ENCODE data around the gene STK32B.

The STK32B gene

DNA sequence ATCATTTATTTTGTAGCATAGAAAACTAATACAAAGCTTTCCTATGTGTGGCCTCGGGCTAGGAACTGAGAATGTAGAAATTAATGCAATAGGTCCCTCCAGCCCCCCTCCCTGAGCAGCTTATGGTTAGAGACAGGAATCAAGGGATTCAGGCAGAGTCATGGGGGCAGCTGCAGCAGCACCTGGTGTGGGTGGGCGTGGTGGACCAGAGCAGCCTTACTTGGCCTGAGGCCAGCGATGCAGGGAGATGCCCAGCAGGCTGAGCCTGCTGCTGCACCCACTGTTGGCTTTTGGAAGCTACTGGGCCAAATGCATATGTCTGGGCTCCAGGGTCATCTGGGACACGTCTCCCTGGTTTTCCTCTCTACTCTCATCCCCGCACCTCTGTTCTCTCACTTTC is 74.0 kb downstream of the STK32B start:
- DNase-seq (ENCODE audit: low read depth): no peak

DNA sequence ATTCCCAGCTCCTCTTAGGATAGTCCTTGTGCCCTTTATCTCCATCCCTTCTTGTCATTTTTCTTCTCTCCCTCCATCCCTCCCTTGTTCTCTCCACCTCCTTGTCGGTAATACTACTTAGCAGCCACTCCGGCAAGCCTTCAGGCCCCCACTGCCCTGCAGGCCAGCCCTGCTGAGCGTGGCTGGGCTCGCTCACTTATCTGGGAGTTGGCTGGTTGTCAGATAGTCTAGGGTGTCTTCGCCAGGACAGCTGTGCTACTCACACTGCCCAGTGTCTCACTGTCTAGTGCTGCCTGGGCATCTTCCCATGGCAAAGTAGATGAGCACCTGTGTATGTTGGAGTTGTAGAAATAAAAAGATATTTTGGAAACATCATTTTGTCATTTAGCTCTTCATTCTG is 75.0 kb downstream of the STK32B start:
- DNase-seq (ENCODE audit: low read depth): no peak

DNA sequence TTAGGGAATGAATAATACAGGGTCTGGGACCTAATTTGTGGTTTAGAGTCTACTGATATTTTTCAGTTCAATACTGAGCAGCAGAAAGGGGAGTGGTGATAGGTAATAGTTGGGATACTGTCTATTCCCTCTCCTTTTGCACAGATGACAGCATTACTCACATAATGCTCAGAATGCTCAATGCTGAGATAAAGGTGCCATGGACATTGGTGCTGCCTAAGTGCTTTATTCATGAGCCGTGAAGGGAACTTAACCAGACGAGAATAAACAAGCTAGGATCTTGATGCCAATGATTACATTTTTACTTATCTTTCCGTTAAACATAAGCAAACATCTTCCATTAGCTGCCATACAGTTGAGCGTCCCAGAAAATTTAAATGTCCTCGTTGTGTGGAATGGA is 75.6 kb downstream of the STK32B start:
- no peak for DNase-seq (ENCODE audit: low read depth)

DNA sequence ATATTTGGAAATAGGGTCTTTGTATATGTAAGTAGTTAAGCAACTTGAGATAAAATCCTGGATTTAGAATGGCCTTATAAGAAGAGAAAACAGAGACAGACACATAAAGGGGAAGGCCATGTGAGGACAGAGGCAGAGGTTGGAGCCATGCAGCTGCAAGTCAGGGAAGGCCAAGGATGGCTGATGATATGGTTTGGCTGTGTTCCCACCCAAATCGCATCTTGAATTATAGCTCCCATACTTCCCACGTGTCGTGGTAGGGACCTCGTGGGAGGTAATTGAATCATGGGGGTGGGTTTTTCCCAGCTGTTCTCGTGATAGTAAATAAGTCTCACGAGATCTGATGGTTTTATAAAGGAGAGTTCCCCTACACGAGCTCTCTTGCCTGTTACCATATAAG is 76.3 kb downstream of the STK32B start:
- no peak for DNase-seq (ENCODE audit: low read depth)

DNA sequence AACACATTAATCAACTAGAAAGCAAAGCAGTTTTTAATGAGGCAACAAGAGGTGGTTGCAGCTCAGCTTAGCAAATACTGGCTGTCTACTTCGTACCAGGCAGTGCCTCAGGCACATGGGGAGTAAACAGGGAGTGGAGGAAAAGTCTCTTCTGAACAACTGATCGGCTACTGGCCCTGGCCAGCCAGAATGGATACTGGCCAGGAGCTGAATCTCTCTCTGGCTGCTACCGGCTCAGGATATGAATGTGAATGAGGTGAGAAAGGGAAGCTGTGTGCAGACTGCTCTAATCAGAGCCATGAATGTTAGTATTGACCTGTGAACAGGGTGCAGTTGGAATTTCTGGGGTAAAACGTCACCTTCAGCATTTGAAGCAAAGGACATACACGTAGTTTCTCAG is 77.3 kb downstream of the STK32B start:
- DNase-seq (ENCODE audit: low read depth): no peak

DNA sequence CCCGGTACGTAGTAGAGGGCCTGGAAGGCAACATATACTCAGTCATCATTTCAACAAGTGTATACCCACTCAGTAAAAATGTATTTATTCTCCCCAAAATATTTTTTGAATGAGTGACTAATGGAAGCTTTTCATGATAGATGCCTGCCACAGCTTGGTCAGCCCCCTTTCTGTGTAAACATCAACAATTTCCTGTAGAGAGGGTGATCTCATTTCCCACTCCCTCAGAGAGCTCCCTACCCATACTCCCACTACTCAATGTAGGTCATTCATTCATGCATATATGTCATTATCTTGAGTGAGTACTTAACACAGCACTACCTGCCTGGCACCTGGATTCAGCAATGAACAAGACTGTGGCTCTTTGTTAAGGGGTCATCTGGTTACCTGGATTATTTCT is 81.9 kb downstream of the STK32B start:
- DNase-seq (ENCODE audit: low read depth): no peak

DNA sequence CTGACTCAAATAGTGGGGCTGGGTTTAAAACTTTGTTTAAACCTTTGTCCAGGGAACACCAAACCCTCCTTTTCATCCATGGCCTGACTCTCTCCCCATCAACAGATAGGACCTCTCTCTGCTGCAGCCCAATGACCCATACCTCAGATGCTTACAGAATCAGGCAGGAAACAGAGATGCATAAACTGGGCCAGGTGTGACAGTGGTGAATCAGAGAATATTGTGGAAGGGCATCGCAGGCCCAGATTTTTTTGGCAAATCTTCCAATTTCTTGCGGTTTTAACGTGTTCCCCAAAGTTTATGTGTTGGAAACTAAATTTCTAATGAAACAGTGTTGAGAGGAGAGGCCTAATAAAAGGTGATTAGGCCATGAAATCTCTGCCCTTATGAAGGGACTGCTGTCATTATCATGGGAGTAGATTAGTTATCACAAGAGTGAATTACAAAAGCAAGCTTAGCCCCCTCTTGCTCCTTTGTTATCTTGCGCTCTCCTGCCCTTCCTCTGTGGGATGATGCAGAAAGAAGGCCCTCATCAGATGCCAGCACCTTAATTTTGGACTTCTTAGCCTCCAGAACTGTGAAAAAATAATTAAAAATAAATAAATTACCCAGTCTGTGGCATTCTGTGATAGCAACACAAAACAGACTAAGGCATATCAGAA is 82.8 kb downstream of the STK32B start:
- no peak for DNase-seq (ENCODE audit: low read depth)

DNA sequence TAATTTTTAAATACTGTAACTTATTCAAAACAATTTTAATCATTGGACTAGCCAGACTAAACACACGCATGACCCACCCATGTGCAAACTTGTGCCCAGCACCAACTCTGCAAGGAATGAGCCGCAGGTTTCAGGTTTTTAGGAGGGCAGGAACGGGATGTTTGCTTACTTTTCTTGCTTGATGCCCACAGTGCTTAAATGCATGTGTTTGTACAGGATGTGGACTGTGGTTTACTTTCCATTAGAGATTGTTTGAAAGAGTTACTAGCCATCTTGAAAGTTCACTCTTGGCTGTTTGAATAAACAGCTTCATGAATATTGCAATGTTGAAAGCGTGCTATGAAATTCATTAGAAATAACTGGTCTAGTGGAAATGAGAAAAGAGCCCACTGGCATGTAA is 83.3 kb downstream of the STK32B start:
- DNase-seq (ENCODE audit: low read depth): no peak

DNA sequence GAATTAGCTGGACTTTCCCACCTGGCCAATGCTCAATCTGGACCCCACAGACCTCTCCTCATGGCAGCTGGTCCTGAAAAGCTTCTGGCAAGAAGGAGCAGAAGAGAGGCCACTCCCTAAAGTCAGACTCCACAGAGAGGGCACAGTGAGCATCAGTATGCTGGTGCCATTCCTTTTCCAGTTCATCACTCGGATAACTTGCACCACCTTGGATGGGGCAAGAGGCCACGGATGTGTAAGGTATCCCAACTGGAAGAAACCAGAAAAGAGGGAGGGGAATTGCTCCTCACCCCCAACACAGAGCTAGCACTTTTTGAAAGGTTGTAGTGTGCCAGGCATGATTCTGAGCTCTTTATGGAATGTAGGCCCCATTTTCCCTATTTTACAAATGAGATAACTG is 85.9 kb downstream of the STK32B start:
- no peak for DNase-seq (ENCODE audit: low read depth)

DNA sequence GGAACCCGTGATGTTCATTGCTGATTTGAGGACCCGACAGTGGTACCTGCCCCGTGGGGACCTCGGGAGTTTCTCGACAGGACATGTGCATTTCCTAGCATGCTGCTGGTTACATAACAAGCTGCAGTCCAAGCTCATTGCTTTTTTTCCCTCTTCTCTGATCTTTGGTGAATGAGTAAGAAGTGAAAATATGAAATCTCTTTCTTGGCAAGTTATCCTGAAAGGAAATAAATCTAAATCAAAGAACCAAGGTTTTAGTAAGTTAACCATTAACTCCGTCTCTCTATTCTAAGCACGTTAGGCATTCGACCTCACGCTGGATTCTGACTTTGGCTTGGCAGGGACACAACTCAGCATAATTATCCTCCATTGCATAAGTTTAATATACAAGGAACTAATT is 86.6 kb downstream of the STK32B start:
- no peak for DNase-seq (ENCODE audit: low read depth)

DNA sequence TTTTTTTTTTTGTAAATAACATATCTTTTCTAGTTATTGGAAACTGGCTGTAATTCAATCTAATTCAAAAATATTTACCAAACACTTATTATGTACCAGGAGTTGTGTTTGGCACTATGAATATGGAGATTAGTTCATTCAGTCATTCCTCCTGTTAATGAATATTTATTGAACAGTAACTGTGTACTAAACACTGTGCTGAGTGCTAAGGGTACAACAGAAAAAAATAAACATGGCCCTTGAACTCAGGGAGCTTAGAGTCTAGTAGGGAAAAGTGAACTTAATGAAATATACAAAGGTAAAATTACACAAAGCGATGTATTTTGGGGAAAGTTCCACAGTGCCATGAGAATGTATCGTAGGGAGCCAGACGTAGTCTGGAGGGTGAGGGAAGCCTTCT is 87.1 kb downstream of the STK32B start:
- DNase-seq (ENCODE audit: low read depth): no peak

DNA sequence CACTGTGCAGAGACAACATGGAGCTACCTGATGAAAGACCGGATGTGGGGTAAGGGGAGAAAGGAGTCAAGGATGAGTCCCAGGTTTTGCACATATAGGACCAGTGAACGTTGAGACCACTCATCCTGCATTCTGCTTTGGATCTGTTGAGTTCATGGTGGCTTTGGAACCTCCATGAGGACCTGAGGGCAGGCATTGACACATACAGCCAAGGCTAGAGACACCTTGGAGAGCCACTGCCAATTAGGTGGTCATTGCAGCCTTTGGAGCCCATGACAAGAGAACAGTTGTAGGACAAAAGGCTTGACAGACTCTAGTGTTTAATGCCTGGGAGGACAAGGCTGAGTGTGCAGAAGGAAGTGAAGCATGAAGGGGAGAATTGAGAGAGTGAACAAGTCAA is 87.9 kb downstream of the STK32B start:
- no peak for DNase-seq (ENCODE audit: low read depth)

DNA sequence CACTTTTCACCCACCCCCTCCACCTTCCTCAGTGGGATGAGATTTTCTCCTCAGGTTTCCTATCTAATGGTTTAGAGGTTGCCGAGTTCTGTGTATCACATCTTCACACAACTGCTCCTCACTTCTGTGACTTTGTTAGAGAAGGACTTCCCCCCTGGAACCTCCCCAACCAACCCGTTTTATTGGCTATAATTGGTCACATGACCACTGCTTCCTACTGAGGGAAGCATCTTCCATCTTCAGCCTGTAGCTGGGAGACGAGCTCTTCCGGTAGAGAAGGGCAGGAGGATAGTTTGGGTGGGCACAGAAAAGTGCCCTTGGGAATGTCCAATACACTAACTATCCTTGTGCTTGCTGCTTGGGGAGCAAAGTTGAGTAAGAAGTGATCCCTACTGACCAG is 90.5 kb downstream of the STK32B start:
- DNase-seq (ENCODE audit: low read depth): no peak

DNA sequence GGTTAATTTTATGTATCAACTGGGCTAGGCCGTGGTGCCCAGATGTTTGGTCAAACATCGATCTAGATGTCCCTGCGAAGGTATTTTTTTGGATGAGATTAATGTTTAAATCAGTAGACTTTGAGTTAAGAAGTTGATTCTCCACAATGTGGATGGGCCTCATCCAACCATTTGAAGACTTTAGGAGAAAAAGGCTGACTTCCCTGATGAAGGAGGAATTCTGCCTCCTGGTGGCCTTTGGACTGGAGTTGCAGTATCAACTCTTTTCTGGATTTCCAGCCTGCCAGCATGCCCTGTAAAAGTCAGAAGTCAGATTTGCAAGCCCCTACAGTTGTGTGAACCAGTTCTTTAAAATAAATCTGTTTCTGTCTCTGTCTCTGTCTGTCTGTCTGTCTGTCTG is 91.4 kb downstream of the STK32B start:
- DNase-seq (ENCODE audit: low read depth): no peak

DNA sequence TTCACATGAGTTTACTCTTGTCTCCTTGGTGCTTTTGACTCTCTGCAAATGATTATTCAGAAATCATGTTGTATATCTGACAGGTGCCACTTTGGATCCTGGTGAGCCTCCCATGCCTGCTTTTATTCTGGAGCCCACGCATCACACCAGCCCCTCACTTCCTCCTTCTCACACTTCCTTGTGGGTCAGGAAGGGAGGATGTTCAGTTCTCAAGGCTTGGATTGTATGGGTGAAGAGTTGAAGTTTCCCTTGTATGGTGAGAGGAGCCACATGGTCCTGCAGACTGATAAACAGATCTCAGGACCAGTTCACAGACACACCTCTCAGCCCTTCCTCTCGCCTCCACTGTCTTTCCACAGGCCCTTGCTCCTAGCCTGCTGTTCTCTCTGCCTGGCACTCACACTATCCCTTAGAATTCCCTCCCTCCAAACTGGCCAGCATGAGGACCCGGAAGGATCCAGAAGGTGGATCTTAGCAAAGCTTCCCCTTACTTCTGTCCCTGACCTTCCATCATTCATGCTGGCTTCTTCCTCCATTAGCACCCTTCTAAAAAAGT is 92.1 kb downstream of the STK32B start:
- DNase-seq (ENCODE audit: low read depth): no peak

DNA sequence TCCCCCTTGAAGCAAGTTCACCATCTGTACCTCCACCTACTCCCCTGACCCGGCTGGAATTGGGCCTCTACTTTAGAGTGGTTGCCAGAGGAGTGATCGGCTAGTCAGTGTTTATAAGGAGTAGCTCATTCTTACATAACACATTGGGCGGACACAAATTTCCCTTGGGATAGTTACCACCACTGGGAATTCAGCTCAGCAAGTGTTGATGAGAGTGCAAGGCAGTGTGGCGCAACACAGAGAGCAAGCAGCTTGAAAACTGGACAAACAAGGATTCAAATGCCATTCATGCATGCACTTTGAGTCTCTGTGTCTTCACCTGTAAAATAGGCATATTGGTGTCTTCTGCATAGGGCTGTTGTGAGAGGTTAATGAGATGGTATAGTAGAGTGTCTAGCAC is 92.7 kb downstream of the STK32B start:
- DNase-seq (ENCODE audit: low read depth): no peak

DNA sequence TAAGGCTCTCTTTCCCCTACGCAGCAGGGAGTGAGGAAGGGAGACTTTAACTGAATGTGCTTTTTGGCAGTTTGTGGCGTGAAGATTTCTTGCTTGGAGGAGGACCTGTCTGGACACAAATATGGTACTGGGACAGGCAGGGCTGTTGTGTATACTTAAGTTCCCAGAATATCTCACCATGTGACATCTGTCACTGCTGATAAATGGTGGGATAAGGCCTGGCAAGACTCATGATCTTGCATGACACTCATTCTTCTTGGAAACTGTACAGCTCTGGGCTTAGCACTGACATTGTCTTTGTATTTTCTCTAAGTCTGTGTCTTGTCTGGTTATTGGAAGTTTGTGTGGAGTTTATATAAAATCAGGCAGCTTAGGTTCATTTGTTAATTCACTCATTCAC is 93.1 kb downstream of the STK32B start:
- DNase-seq (ENCODE audit: low read depth): no peak

DNA sequence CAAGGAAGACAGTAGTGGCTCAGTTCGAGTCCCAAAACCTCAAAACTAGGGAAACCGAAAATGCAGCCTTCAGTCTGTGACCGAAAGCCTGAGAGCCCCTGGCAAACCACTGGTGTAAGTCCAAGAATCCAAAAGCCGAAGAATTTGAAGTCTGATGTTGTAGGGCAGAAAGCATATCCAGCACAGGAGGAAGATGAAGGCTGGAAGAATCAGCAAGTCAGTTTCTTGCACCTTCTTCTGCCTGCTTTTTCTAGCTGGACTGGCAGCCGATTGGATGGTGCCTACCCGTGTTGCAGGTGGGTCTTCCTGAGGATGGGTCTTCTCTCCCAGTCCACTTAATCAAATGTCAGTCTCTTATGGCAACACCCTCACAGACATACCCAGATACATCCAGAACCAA is 95.0 kb downstream of the STK32B start:
- DNase-seq (ENCODE audit: low read depth): no peak

DNA sequence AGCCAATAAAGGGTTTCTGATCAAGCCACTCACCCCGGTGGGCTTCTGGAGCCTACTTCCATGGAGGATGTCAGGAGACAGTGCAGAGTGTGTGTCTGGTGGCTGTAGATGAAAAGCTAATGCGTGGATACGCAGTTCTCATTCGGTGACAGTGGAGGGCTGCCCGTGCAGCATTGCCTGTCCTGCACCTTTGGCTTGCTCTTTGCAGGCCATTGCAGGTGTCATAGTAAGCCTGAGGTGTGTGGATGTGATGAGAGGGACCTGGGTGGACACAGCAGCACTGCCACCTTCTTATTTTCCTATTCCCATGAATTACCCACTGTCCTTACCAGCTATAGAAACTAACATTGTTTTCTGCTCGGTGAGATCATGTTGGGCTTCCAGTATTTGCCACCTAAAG is 101.2 kb downstream of the STK32B start:
- DNase-seq (ENCODE audit: low read depth): no peak

DNA sequence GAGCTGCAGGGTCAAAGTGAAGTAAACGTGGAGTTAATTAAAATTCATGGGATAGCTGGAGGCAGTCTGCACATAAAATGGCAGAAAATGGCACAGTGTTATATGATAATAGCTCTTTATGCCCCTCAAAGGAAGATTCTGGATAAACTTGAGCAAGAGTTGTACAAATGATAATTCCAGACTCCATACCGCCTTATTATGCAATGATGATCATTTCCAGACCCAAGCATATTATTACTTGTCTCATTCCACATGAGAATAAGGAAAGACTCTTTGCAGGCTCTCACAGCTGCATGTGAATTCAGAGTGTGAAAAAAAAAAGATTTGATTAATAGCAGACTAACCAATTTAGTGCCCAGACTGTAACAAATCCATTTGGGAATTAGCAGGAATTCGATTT is 105.4 kb downstream of the STK32B start:
- DNase-seq (ENCODE audit: low read depth): no peak

DNA sequence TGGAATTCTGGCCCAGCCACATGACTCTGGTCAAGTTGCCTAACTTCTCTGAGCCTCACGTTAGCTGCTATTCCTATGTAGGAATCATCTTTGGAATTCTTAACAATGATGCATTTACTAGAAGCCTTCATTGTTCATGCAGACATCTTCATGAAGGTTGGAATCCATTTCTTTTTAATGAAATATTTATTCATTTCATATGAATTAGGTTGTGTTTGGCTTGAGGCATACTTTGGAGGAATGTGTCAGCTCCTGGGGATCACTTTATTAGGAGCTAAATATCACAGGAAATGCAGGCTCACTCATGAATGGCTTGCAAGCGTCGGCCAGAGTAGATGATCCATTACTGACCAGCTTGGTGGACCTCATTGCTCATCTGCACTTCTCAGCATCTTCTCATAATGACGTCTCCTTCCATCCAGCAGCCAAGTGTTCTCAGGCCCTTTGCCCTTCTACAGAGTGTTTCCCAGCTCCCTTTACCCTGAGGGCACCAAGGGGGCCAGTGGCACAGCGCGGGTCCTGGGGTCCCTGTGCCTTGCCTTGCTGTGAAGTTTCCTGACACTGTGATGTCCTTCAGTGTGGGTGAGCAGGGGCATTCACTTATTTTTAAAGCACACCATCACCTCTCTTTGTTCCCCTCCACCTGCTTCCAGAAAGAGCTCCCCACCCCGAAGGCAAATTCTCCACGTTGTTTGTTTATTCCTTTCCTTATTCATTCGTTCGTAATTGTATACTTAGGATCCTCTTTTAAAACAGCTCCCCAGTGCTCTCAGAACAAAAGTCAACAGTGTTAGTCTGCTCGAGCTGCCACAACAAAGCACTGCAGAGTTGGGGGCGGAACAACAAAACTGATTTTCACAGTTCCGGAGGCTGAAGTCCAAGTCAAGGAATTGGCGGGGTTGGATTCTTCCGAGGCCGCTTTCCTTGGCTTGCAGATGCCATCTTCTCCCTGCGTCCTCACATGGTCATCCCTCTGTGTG is 106.8 kb downstream of the STK32B start:
- DNase-seq (ENCODE audit: low read depth): no peak

DNA sequence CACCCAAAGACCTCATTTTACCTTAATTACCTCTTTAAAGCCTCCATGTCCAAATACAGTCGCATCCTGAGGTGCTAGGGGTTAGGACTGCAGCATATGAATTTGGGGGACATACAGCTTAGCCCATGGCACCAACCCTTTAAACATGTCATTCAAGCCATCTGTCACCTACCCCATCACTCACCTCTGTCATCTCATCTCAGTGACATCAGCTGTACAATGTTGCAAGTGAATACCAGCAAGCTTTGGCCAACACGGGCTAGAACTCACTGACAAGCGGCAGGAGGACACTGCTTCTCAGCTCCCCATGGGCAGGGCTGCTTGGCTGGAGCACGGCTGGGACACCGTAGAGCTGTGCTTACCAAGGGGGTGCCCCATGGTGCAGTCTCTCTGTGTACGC is 107.5 kb downstream of the STK32B start:
- DNase-seq (ENCODE audit: low read depth): no peak

DNA sequence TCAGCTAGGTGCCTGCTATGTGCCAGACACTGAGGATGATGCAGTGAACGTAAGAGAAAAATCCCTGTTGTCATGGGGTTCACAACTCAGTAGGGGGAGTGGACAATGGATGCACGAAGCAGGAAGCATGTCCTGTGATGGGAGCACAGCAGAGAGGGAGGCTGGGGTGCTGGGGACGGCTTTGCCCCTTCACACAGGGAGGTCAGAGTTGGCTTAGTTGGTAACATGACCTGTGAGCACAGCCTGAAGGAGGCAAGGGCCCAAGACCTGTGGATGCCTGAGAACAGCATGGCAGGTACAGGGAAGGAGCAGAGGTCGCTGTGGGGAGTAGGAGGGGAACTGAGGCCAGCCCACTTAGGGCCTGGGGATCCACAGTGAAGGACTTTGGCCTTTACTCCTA is 109.4 kb downstream of the STK32B start:
- DNase-seq (ENCODE audit: low read depth): no peak
